ENCODE data around the gene DEPDC5. TPM values are rescaled to one million over a fixed set of nuclear protein-coding genes. Genes with fewer than 3 reads are reported as not detected.

The DEPDC5 gene
- total and polyA plus RNA-seq, 2 donors (not counting 1 experiment from before 2014, with no cell fraction given) = 35.5 to 124 TPM

DNA sequence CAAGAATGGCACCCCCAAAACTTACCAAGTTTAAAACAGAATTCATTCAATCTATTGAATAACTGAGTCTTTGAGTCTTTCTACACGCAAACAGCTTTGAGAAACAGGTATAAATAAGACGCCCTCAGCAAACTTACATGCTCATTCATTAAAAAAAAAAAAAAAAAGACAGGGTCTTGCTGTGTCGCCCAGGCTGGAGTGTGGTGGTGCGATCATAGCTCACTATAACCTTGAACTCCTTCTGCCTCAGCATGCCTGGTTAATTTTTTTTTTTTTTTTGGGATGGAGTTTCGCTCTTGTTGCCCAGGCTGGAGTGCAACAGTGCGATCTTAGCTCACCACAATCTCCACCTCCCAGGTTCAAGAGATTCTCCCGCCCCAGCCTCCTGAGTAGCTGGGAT, 9.9 kb upstream of the DEPDC5 start:
- ChIA-PET POLR2A (interaction anchor here (0.7 kb wide), 1 partner anchor 451 kb away, joined by 3 read pairs; no protein-coding TSS in a partner anchor), CTCF (interaction anchor here (1.1 to 1.2 kb wide), 2 partner anchors 47 to 78 kb away, joined by 3 read pairs; no protein-coding TSS in a partner anchor)
- Mint-ChIP-seq H3K9me3 (ENCODE audit: insufficient read depth) (no peaks in the 10 kb centered on the region), H3K4me1 (peaks cover 32% of the 10 kb centered on the region), H3K27me3 (no peaks in the 10 kb centered on the region), H3K27ac (no peak overlapping the region), H3K4me3 (no peak overlapping the region)
- Histone ChIP-seq H3K79me2 (ENCODE audit: control insufficient read depth, insufficient read depth, low read length) (peaks cover 89% of the 10 kb centered on the region), H3K4me1 (ENCODE audit: control insufficient read depth in 2 of 2, insufficient read depth in 2 of 2, low read length in 2 of 2) (peaks cover 7 to 12% of the 10 kb centered on the region in 2 donors), H3K9ac (ENCODE audit: low read length) (no peak overlapping the region), H3K4me3 (ENCODE audit: control extremely low read depth in 1 of 5, extremely low read depth in 1 of 5, insufficient read depth in 1 of 5, low read depth in 2 of 5, low read length in 4 of 5) (no peak overlapping the region), H2AFZ (ENCODE audit: insufficient read depth, low read depth, low read length, poor library complexity, severe bottlenecking) (no peak overlapping the region), H3K4me2 (replicated peaks; ENCODE audit: low read depth, low read length, poor library complexity, severe bottlenecking) (no peak overlapping the region), H3K27ac (ENCODE audit: low read length in 2 of 2) (no peak overlapping the region), H4K20me1 (ENCODE audit: control insufficient read depth, insufficient read depth, low read length, poor library complexity, severe bottlenecking) (peaks cover 51% of the 10 kb centered on the region), H3K9me3 (ENCODE audit: control extremely low read depth in 1 of 3, control insufficient read depth in 2 of 3, insufficient read depth in 1 of 3, low read length in 2 of 3) (no peaks in the 10 kb centered on the region), H3K27me3 (replicated peaks in 1 of 4; ENCODE audit: control extremely low read depth in 1 of 4, control insufficient read depth in 3 of 4, insufficient read depth in 4 of 4, low read length in 3 of 4) (no peaks in the 10 kb centered on the region), H3K36me3 (replicated peaks in 1 of 2; ENCODE audit: control extremely low read depth in 1 of 2, control insufficient read depth in 1 of 2, extremely low read depth in 1 of 2, insufficient read depth in 2 of 2, low read length in 1 of 2) (peaks cover 0 to 17% of the 10 kb centered on the region in 2 experiments)
- intact Hi-C loops (cut with micrococcal nuclease) = no loop called here
- no peak for ATAC-seq (ENCODE audit: low read depth)
- no peak for DNase-seq
- no CpG with 5 or more reads among the region's 7 CpGs for WGBS (ENCODE audit: insufficient coverage)
- TF ChIP-seq EZH2 (IDR thresholded peaks at IDR 0.05; ENCODE audit: borderline replicate concordance, insufficient read depth, low read depth, low read length, poor library complexity, severe bottlenecking) = no peak
- TF ChIP-seq, protein P1, sequence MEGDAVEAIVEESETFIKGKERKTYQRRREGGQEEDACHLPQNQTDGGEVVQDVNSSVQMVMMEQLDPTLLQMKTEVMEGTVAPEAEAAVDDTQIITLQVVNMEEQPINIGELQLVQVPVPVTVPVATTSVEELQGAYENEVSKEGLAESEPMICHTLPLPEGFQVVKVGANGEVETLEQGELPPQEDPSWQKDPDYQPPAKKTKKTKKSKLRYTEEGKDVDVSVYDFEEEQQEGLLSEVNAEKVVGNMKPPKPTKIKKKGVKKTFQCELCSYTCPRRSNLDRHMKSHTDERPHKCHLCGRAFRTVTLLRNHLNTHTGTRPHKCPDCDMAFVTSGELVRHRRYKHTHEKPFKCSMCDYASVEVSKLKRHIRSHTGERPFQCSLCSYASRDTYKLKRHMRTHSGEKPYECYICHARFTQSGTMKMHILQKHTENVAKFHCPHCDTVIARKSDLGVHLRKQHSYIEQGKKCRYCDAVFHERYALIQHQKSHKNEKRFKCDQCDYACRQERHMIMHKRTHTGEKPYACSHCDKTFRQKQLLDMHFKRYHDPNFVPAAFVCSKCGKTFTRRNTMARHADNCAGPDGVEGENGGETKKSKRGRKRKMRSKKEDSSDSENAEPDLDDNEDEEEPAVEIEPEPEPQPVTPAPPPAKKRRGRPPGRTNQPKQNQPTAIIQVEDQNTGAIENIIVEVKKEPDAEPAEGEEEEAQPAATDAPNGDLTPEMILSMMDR (IDR thresholded peaks at IDR 0.05) = no peak

DNA sequence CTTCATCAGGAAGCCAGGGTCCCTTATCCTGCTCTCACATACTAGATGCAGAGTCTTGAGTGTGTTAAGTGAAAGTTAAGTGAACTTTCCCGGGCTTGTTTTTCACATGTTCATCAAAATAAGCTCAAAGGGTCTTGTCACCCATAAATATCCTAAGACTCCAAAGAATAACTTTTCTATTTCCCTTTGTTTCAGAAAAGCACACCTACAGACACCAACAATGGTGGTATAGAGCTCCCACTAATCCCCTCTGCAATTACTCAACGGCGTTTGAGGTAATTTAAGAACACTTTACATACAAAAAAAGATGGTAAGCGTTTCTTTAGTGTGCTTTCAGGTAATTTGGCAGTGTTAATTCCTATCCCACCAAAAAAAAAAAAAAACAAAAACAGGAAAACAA, 6.4 kb upstream of the DEPDC5 start:
- Histone ChIP-seq H3K4me3 (ENCODE audit: control extremely low read depth in 1 of 5, extremely low read depth in 1 of 5, insufficient read depth in 1 of 5, low read depth in 2 of 5, low read length in 4 of 5) (no peak overlapping the region), H3K27ac (ENCODE audit: low read length in 2 of 2) (peak overlapping the region in 1 of 2 donors; percentile 18), H3K27me3 (replicated peaks in 1 of 4; ENCODE audit: control extremely low read depth in 1 of 4, control insufficient read depth in 3 of 4, insufficient read depth in 4 of 4, low read length in 3 of 4) (no peaks in the 10 kb centered on the region), H4K20me1 (ENCODE audit: control insufficient read depth, insufficient read depth, low read length, poor library complexity, severe bottlenecking) (peaks cover 28% of the 10 kb centered on the region), H3K9ac (ENCODE audit: low read length) (no peak overlapping the region), H3K4me2 (replicated peaks; ENCODE audit: low read depth, low read length, poor library complexity, severe bottlenecking) (no peak overlapping the region), H3K9me3 (ENCODE audit: control extremely low read depth in 1 of 3, control insufficient read depth in 2 of 3, insufficient read depth in 1 of 3, low read length in 2 of 3) (no peaks in the 10 kb centered on the region), H3K79me2 (ENCODE audit: control insufficient read depth, insufficient read depth, low read length) (peaks cover 71% of the 10 kb centered on the region), H3K36me3 (replicated peaks in 1 of 2; ENCODE audit: control extremely low read depth in 1 of 2, control insufficient read depth in 1 of 2, extremely low read depth in 1 of 2, insufficient read depth in 2 of 2, low read length in 1 of 2) (no peaks in the 10 kb centered on the region), H3K4me1 (ENCODE audit: control insufficient read depth in 2 of 2, insufficient read depth in 2 of 2, low read length in 2 of 2) (peaks cover 22 to 26% of the 10 kb centered on the region in 2 donors), H2AFZ (ENCODE audit: insufficient read depth, low read depth, low read length, poor library complexity, severe bottlenecking) (no peak overlapping the region)
- Mint-ChIP-seq H3K27me3 (no peaks in the 10 kb centered on the region), H3K4me1 (peaks cover 40% of the 10 kb centered on the region), H3K4me3 (no peak overlapping the region), H3K9me3 (ENCODE audit: insufficient read depth) (no peaks in the 10 kb centered on the region), H3K27ac (peak overlapping the region; percentile 26)
- TF ChIP-seq, protein P1 (IDR thresholded peaks at IDR 0.05) = no peak
- TF ChIP-seq EZH2 (IDR thresholded peaks at IDR 0.05; ENCODE audit: borderline replicate concordance, insufficient read depth, low read depth, low read length, poor library complexity, severe bottlenecking) = no peak
- ChIA-PET CTCF (interaction anchor here (1.4 kb wide), 1 partner anchor 82 kb away, joined by 4 read pairs; no protein-coding TSS in a partner anchor), POLR2A (interaction anchor here (0.7 to 0.8 kb wide), 2 partner anchors 26 to 198 kb away, joined by 3 to 6 read pairs; no protein-coding TSS in a partner anchor)
- WGBS (ENCODE audit: insufficient coverage) = no CpG with 5 or more reads among the region's 4 CpGs
- no peak for DNase-seq
- no peak for ATAC-seq (ENCODE audit: low read depth)
- intact Hi-C loops (cut with micrococcal nuclease) = no loop called here

All from B cell (primary cell).